Retinal pigment epithelial cell (primary cell): ENCODE results near the gene NFATC3.

Experiments
- DNase-seq: peaks from one replicate; pipeline ENCODE4 v3.0.0-alpha.2; 2010; ENCODE audit warnings: low read depth
- H3K4me3 ChIP-seq: 2 replicates; pipeline ENCODE4 v1.5.1; 2011; ENCODE audit warnings: mild to moderate bottlenecking, low read length, control low read depth, moderate library complexity
- CTCF ChIP-seq: conservative IDR thresholded peaks from 2 replicates; pipeline ENCODE4 v1.5.1; 2011; ENCODE audit warnings: low read depth, low read length, control low read depth, inconsistent platforms

Gene NFATC3

GRCh38 chr16:68083861-68084503, 1.2 kb upstream of the NFATC3 start:
- DNase-seq = no peak
- peak overlapping the region; percentile 72 for H3K4me3 ChIP-seq
- peak; percentile 14 for TF ChIP-seq CTCF

- no peak for DNase-seq
- no peak for TF ChIP-seq CTCF
- H3K4me3 ChIP-seq = peak overlapping the region; percentile 72
Measured at GRCh38 chr16:68084504-68085258, 489 bp upstream of the NFATC3 start.

GRCh38 chr16:68086336-68086841, 1.2 kb downstream of the NFATC3 start:
- DNase-seq = no peak
- no peak for TF ChIP-seq CTCF

GRCh38 chr16:68086860-68087268, 1.7 kb downstream of the NFATC3 start:
- no peak for DNase-seq
- H3K4me3 ChIP-seq = peak overlapping the region; percentile 64
- no peak for TF ChIP-seq CTCF

More at GRCh38 chr16:68086336-68086841, 1.2 kb downstream of the NFATC3 start:
- peak overlapping the region; percentile 64 for H3K4me3 ChIP-seq

GRCh38 chr16:68087688-68088087, 2.5 kb downstream of the NFATC3 start:
- no peak overlapping the region for H3K4me3 ChIP-seq
- no peak for DNase-seq
- TF ChIP-seq CTCF = no peak

- no peak for DNase-seq
- no peak overlapping the region for H3K4me3 ChIP-seq
- no peak for TF ChIP-seq CTCF
Measured at GRCh38 chr16:68088130-68088972, 3.2 kb downstream of the NFATC3 start.
